ENCODE data around the gene TOMM34. TPM values are rescaled to one million over a fixed set of nuclear protein-coding genes. Genes with fewer than 3 reads are reported as not detected.

The TOMM34 gene
- total and polyA plus RNA-seq, 2 experiments from 2014 or later = 27.4 to 38.7 TPM

DNA sequence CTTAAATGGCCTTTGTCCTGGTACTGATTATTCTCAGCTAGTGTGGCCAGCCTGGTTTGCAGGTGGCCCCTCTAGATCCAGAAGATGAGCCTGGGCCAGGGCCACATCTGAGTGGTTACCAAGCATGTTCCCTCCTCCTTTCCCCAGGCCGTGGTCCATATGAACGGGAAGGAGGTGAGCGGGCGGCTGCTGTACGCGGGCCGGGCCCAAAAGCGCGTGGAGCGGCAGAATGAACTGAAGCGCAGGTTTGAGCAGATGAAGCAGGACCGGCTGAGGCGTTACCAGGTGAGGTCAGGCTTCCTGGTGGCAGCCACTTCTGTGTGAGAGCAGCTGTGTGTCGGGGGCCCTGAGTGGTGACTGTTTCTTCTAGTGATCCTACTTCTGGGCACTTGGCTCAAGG lies 38.8 kb downstream of the TOMM34 start:
- Mint-ChIP-seq H3K27ac (no peak overlapping the region), H3K36me3 (ENCODE audit: low read depth) (peaks cover 61% of the 10 kb centered on the region), H3K9me3 (no peaks in the 10 kb centered on the region; the same call in 2 of the 3 replicates), H3K27me3 (ENCODE audit: insufficient read depth, low read depth, poor library complexity) (peaks cover 2% of the 10 kb centered on the region), H3K4me1 (no peaks in the 10 kb centered on the region; the same call in 2 of the 3 replicates), H3K4me3 (no peak overlapping the region)
- Histone ChIP-seq H3K27me3 (ENCODE audit: insufficient read depth) (no peaks in the 10 kb centered on the region), H3K27ac (ENCODE audit: low read depth) (no peak overlapping the region), H3F3A (replicated peaks; ENCODE audit: low read depth) (no peaks in the 10 kb centered on the region), H4K20me1 (replicated peaks; ENCODE audit: insufficient read depth) (no peaks in the 10 kb centered on the region; the same call in 1 of the 2 replicates), H3K4me1 (ENCODE audit: insufficient read depth) (no peaks in the 10 kb centered on the region), H3K79me2 (replicated peaks; ENCODE audit: insufficient read depth) (no peaks in the 10 kb centered on the region), H2AFZ (no peak overlapping the region), H3K4me3 (no peak overlapping the region), H3K9me2 (ENCODE audit: insufficient read depth) (no peaks in the 10 kb centered on the region), H3K4me2 (no peak overlapping the region), H3K36me3 (ENCODE audit: insufficient read depth) (peaks cover 23% of the 10 kb centered on the region)
- DNase-seq (ENCODE audit: low spot score) (no peak), ATAC-seq (no peak)
- TF ChIP-seq ZNF331 (CRISPR knock-in tag; IDR thresholded peaks at IDR 0.05; ENCODE audit: low read depth) (no peak), REST (IDR thresholded peaks at IDR 0.05; ENCODE audit: unreplicated experiment) (no peak), ETS1 (IDR thresholded peaks at IDR 0.05) (no peak), NANOG (IDR thresholded peaks at IDR 0.05; ENCODE audit: borderline replicate concordance) (no peak), STAT1 (IDR thresholded peaks at IDR 0.05; ENCODE audit: unreplicated experiment) (no peak), JUNB (IDR thresholded peaks at IDR 0.05; ENCODE audit: unreplicated experiment) (no peak), ZNF114 (CRISPR knock-in tag; IDR thresholded peaks at IDR 0.05) (no peak), POLR2AphosphoS5 (IDR thresholded peaks at IDR 0.05; ENCODE audit: low read depth) (no peak), EZH2phosphoT487 (IDR thresholded peaks at IDR 0.05; ENCODE audit: unreplicated experiment) (no peak), EZH2 (IDR thresholded peaks at IDR 0.05; ENCODE audit: low read depth, unreplicated experiment) (no peak), CREB1 (CRISPR knock-in tag; IDR thresholded peaks at IDR 0.05; ENCODE audit: low read depth) (no peak)
- TF ChIP-seq, protein P1, sequence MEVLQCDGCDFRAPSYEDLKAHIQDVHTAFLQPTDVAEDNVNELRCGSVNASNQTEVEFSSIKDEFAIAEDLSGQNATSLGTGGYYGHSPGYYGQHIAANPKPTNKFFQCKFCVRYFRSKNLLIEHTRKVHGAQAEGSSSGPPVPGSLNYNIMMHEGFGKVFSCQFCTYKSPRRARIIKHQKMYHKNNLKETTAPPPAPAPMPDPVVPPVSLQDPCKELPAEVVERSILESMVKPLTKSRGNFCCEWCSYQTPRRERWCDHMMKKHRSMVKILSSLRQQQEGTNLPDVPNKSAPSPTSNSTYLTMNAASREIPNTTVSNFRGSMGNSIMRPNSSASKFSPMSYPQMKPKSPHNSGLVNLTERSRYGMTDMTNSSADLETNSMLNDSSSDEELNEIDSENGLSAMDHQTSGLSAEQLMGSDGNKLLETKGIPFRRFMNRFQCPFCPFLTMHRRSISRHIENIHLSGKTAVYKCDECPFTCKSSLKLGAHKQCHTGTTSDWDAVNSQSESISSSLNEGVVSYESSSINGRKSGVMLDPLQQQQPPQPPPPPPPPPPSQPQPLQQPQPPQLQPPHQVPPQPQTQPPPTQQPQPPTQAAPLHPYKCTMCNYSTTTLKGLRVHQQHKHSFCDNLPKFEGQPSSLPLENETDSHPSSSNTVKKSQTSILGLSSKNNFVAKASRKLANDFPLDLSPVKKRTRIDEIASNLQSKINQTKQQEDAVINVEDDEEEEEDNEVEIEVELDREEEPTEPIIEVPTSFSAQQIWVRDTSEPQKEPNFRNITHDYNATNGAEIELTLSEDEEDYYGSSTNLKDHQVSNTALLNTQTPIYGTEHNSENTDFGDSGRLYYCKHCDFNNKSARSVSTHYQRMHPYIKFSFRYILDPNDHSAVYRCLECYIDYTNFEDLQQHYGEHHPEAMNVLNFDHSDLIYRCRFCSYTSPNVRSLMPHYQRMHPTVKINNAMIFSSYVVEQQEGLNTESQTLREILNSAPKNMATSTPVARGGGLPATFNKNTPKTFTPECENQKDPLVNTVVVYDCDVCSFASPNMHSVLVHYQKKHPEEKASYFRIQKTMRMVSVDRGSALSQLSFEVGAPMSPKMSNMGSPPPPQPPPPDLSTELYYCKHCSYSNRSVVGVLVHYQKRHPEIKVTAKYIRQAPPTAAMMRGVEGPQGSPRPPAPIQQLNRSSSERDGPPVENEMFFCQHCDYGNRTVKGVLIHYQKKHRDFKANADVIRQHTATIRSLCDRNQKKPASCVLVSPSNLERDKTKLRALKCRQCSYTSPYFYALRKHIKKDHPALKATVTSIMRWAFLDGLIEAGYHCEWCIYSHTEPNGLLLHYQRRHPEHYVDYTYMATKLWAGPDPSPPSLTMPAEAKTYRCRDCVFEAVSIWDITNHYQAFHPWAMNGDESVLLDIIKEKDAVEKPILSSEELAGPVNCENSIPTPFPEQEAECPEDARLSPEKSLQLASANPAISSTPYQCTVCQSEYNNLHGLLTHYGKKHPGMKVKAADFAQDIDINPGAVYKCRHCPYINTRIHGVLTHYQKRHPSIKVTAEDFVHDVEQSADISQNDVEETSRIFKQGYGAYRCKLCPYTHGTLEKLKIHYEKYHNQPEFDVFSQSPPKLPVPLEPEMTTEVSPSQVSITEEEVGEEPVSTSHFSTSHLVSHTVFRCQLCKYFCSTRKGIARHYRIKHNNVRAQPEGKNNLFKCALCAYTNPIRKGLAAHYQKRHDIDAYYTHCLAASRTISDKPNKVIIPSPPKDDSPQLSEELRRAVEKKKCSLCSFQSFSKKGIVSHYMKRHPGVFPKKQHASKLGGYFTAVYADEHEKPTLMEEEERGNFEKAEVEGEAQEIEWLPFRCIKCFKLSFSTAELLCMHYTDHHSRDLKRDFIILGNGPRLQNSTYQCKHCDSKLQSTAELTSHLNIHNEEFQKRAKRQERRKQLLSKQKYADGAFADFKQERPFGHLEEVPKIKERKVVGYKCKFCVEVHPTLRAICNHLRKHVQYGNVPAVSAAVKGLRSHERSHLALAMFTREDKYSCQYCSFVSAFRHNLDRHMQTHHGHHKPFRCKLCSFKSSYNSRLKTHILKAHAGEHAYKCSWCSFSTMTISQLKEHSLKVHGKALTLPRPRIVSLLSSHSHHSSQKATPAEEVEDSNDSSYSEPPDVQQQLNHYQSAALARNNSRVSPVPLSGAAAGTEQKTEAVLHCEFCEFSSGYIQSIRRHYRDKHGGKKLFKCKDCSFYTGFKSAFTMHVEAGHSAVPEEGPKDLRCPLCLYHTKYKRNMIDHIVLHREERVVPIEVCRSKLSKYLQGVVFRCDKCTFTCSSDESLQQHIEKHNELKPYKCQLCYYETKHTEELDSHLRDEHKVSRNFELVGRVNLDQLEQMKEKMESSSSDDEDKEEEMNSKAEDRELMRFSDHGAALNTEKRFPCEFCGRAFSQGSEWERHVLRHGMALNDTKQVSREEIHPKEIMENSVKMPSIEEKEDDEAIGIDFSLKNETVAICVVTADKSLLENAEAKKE (CRISPR knock-in tag; IDR thresholded peaks at IDR 0.05) = no peak
- TF ChIP-seq, protein P2, sequence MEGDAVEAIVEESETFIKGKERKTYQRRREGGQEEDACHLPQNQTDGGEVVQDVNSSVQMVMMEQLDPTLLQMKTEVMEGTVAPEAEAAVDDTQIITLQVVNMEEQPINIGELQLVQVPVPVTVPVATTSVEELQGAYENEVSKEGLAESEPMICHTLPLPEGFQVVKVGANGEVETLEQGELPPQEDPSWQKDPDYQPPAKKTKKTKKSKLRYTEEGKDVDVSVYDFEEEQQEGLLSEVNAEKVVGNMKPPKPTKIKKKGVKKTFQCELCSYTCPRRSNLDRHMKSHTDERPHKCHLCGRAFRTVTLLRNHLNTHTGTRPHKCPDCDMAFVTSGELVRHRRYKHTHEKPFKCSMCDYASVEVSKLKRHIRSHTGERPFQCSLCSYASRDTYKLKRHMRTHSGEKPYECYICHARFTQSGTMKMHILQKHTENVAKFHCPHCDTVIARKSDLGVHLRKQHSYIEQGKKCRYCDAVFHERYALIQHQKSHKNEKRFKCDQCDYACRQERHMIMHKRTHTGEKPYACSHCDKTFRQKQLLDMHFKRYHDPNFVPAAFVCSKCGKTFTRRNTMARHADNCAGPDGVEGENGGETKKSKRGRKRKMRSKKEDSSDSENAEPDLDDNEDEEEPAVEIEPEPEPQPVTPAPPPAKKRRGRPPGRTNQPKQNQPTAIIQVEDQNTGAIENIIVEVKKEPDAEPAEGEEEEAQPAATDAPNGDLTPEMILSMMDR (conservative IDR thresholded peaks at IDR 0.05; ENCODE audit: low read depth in 2 of 2) = no peak

Measured in GM23338 (cell line).